Suprapubic skin (tissue), 4 donors: ENCODE data around the gene WNT9A.

ENCODE experiments used
- CTCF ChIP-seq, 2 donors: fragments of 200-600 bp in 1 of 2; fragments of 450-650 bp in 1 of 2; sonication (generic) in 1 of 2; IDR thresholded peaks; one replicate each; pipeline ENCODE4 v1.5.1; 2016 to 2019; ENCODE audit warnings: antibody characterized with exemption in 2 of 2, mild to moderate bottlenecking in 1 of 2, moderate library complexity in 1 of 2
- POLR2A ChIP-seq, 2 donors: fragments of 450-650 bp; IDR thresholded peaks; one replicate each; pipeline ENCODE4 v1.6.1; 2017; ENCODE audit warnings: antibody characterized with exemption in 2 of 2, mild to moderate bottlenecking in 2 of 2, moderate library complexity in 2 of 2
- POLR2AphosphoS5 ChIP-seq, 3 donors: sonication (generic); formaldehyde crosslinking; IDR thresholded peaks; one replicate each; pipeline ENCODE4 v1.6.1; 2017; ENCODE audit warnings: antibody characterized with exemption in 3 of 3

- TF ChIP-seq CTCF (IDR thresholded peaks at IDR 0.05) (no peak), POLR2AphosphoS5 (IDR thresholded peaks at IDR 0.05) (no peak), POLR2A (IDR thresholded peaks at IDR 0.05) (no peak)
Measured at GRCh38 chr1:227923353-227924167, 24.2 kb downstream of the WNT9A start.
